SU-DHL-6 (cell line): ENCODE data around the gene TENT4B.

Source experiments
- H2AFZ ChIP-seq: fragments of 200-600 bp; sonication (generic); 2 replicates; pipeline ENCODE4 v1.6.1; 2014; ENCODE audit warnings: low read depth, mild to moderate bottlenecking, moderate library complexity, mixed read lengths, antibody characterized with exemption, low read length; ENCODE audit not compliant: severe bottlenecking
- H3F3A ChIP-seq: fragments of 200-600 bp; shearing (Covaris generic); 2 replicates; pipeline ENCODE4 v1.6.0; 2016; ENCODE audit warnings: antibody characterized with exemption, mild to moderate bottlenecking; ENCODE audit not compliant: insufficient read depth
- H3K27ac ChIP-seq: fragments of 200-600 bp; sonication (generic); 2 replicates; pipeline ENCODE4 v1.5.1; 2016; ENCODE audit warnings: low read depth, mild to moderate bottlenecking, low read length, moderate library complexity, mixed read lengths
- H3K27me3 ChIP-seq: fragments of 200-600 bp; sonication (generic), shearing (Covaris generic); 2 replicates; pipeline ENCODE4 v1.6.0; 2014; ENCODE audit warnings: mild to moderate bottlenecking, low read length
- H3K36me3 ChIP-seq: fragments of 200-600 bp; sonication (generic); 2 replicates; pipeline ENCODE4 v1.6.1; 2014; ENCODE audit warnings: mild to moderate bottlenecking, low read length, mixed read lengths
- H3K4me2 ChIP-seq: fragments of 300-600, 200-600 bp; shearing (Covaris generic), sonication (generic); 2 replicates; pipeline ENCODE4 v1.6.0; 2014; ENCODE audit warnings: low read length, low read depth, mild to moderate bottlenecking; ENCODE audit not compliant: poor library complexity, severe bottlenecking
- H3K4me3 ChIP-seq: fragments of 200-600 bp; sonication (generic); 2 replicates; pipeline ENCODE4 v1.5.1; 2014; ENCODE audit warnings: antibody characterized with exemption, low read length, mild to moderate bottlenecking, mixed read lengths; ENCODE audit not compliant: insufficient read depth, poor library complexity, severe bottlenecking
- H3K79me2 ChIP-seq: fragments of 200-600 bp; sonication (generic); 2 replicates; pipeline ENCODE4 v1.6.1; 2014; ENCODE audit warnings: mild to moderate bottlenecking, low read length, moderate library complexity; ENCODE audit not compliant: insufficient read depth
- H3K9ac ChIP-seq: fragments of 200-600 bp; sonication (generic); 2 replicates; pipeline ENCODE4 v1.7.0; 2014; ENCODE audit warnings: mild to moderate bottlenecking, low read length
- H3K9me2 ChIP-seq: fragments of 200-600 bp; sonication (generic); replicated peaks from 2 replicates; pipeline ENCODE4 v1.6.1; 2014; ENCODE audit warnings: low read length; ENCODE audit not compliant: insufficient read depth
- H3K9me3 ChIP-seq: fragments of 200-600 bp; sonication (generic); 2 replicates; pipeline ENCODE4 v1.6.1; 2014; ENCODE audit warnings: low read length, mixed read lengths; ENCODE audit not compliant: insufficient read depth
- H4K20me1 ChIP-seq: fragments of 200-600 bp; sonication (generic); 2 replicates; pipeline ENCODE4 v1.6.1; 2014; ENCODE audit warnings: low read depth, mild to moderate bottlenecking, antibody characterized with exemption, low read length, moderate library complexity, mixed read lengths
- EZH2phosphoT487 ChIP-seq: fragments of 200-600 bp; sonication (generic), shearing (Covaris generic); conservative IDR thresholded peaks from 2 replicates; pipeline ENCODE4 v1.6.1; 2018; ENCODE audit warnings: mild to moderate bottlenecking, antibody characterized with exemption, low read length, moderate library complexity, mixed read lengths
- TF ChIP-seq, protein P1 (sequence below): fragments of 200-600 bp; sonication (generic); IDR thresholded peaks from one replicate; pipeline ENCODE4 v1.5.1; 2017; ENCODE audit warnings: antibody characterized with exemption, mild to moderate bottlenecking, low read length, moderate library complexity; ENCODE audit not compliant: insufficient read depth, poor library complexity, severe bottlenecking

TENT4B gene

DNA sequence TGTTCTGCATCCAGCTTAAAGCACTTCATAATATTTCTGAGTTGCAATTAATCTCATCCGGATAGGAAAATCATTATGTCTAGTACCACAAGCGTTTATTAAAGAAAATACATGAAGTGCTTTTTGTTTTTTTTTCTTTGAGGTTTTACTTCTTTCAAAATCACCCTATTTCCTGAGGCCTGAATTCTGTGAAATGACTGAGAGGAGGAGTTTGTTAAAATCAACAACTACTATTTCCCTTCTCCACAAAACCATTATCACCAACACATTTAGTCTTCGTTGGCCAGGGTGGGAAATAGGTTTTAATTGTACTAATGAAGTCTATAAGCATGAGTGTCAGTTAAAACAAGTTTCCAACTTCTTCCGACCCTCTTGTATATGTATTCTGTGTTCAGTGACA is 62.6 kb downstream of the TENT4B start:
- Histone ChIP-seq H3K27me3 (no peaks in the 10 kb centered on the region), H3F3A (peaks cover 4% of the 10 kb centered on the region; the same call in 1 of the 2 replicates), H3K4me2 (no peak overlapping the region), H3K9me2 (no peaks in the 10 kb centered on the region), H3K4me3 (no peak overlapping the region), H2AFZ (no peak overlapping the region), H3K79me2 (no peaks in the 10 kb centered on the region), H3K9ac (no peak overlapping the region), H3K36me3 (peaks cover 4% of the 10 kb centered on the region; the same call in 1 of the 2 replicates), H3K27ac (no peak overlapping the region), H3K9me3 (no peaks in the 10 kb centered on the region), H4K20me1 (no peaks in the 10 kb centered on the region)
- TF ChIP-seq EZH2phosphoT487, result no peak
- TF ChIP-seq, protein P1, sequence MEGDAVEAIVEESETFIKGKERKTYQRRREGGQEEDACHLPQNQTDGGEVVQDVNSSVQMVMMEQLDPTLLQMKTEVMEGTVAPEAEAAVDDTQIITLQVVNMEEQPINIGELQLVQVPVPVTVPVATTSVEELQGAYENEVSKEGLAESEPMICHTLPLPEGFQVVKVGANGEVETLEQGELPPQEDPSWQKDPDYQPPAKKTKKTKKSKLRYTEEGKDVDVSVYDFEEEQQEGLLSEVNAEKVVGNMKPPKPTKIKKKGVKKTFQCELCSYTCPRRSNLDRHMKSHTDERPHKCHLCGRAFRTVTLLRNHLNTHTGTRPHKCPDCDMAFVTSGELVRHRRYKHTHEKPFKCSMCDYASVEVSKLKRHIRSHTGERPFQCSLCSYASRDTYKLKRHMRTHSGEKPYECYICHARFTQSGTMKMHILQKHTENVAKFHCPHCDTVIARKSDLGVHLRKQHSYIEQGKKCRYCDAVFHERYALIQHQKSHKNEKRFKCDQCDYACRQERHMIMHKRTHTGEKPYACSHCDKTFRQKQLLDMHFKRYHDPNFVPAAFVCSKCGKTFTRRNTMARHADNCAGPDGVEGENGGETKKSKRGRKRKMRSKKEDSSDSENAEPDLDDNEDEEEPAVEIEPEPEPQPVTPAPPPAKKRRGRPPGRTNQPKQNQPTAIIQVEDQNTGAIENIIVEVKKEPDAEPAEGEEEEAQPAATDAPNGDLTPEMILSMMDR, result no peak

DNA sequence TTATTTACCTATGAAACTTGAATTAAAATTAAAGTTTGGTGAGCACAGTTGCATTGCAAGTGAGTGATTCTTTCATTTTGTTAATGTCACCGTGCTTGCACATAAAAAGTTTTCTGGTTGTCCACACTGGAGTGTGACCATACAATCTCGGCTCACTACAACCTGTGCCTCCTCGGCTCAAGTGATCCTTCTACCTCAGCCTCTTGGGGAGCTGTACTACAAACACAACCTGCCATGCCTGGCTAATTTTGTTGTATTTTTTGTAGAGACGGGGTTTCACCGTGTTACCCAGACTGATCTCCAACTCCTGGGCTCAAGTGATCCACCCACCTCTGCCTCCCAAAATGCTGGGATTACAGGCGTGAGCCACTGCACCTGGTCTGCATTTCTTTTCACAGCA is 63.1 kb downstream of the TENT4B start:
- peaks cover 4% of the 10 kb centered on the region; the same call in 1 of the 2 replicates for H3K36me3 ChIP-seq
- no peaks in the 10 kb centered on the region for H3K27me3 ChIP-seq

DNA sequence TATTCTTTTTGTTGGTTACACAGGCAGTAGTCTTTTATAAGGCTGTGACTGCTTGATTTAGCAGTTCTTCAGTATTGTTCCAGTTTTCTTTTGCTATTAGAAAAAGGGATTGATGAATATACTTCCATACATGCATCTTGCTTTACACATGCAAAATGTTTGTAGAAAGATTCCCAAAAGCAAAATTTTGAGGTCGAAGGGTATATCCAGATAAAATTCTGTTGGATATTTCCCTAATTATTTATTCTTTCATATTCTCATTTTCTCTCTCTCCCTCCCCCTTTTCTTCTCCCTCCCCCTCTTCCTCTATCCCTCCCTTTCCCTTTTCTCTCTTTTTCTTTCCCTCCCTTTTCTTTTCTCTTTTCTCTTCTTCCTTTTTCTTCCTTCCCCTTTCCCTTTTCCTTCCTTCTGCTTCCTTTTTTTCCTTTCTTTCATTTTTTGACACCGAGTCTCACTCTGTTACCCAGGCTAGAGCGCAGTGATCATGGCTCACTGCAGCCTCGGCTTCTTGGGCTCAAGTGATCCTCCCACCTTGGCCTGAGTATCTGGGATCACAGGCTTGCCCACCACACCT is 66.4 kb downstream of the TENT4B start:
- H2AFZ ChIP-seq, result no peak overlapping the region
- no peaks in the 10 kb centered on the region for H4K20me1 ChIP-seq
- H3K4me3 ChIP-seq, result no peak overlapping the region

More for the DNA sequence above, 63.1 kb downstream of the TENT4B start:
- no peaks in the 10 kb centered on the region for H3K9me2 ChIP-seq
- no peak overlapping the region for H2AFZ ChIP-seq
- TF ChIP-seq, protein P1, result no peak
- no peak for TF ChIP-seq EZH2phosphoT487
- no peak overlapping the region for H3K27ac ChIP-seq
- H3F3A ChIP-seq, result peaks cover 4% of the 10 kb centered on the region; the same call in 1 of the 2 replicates
- no peaks in the 10 kb centered on the region for H3K9me3 ChIP-seq
- no peak overlapping the region for H3K9ac ChIP-seq
- no peaks in the 10 kb centered on the region for H4K20me1 ChIP-seq
- H3K4me3 ChIP-seq, result no peak overlapping the region
- no peaks in the 10 kb centered on the region for H3K79me2 ChIP-seq
- no peak overlapping the region for H3K4me2 ChIP-seq

More for the DNA sequence above, 66.4 kb downstream of the TENT4B start:
- H3K9ac ChIP-seq, result no peak overlapping the region
- no peaks in the 10 kb centered on the region for H3K9me2 ChIP-seq
- no peak overlapping the region for H3K4me2 ChIP-seq
- H3K27ac ChIP-seq, result no peak overlapping the region
- no peaks in the 10 kb centered on the region for H3F3A ChIP-seq
- peaks cover 4% of the 10 kb centered on the region; the same call in 1 of the 2 replicates for H3K36me3 ChIP-seq
- H3K9me3 ChIP-seq, result no peaks in the 10 kb centered on the region
- no peaks in the 10 kb centered on the region for H3K27me3 ChIP-seq
- no peaks in the 10 kb centered on the region for H3K79me2 ChIP-seq
- TF ChIP-seq, protein P1, result no peak
- TF ChIP-seq EZH2phosphoT487, result no peak
